ENCODE data around the gene SATB1. TPM values are rescaled to one million over a fixed set of nuclear protein-coding genes. Genes with fewer than 3 reads are reported as not detected.

Gene SATB1
- total RNA-seq, 1 experiment from 2014 or later = 2.7 TPM

DNA sequence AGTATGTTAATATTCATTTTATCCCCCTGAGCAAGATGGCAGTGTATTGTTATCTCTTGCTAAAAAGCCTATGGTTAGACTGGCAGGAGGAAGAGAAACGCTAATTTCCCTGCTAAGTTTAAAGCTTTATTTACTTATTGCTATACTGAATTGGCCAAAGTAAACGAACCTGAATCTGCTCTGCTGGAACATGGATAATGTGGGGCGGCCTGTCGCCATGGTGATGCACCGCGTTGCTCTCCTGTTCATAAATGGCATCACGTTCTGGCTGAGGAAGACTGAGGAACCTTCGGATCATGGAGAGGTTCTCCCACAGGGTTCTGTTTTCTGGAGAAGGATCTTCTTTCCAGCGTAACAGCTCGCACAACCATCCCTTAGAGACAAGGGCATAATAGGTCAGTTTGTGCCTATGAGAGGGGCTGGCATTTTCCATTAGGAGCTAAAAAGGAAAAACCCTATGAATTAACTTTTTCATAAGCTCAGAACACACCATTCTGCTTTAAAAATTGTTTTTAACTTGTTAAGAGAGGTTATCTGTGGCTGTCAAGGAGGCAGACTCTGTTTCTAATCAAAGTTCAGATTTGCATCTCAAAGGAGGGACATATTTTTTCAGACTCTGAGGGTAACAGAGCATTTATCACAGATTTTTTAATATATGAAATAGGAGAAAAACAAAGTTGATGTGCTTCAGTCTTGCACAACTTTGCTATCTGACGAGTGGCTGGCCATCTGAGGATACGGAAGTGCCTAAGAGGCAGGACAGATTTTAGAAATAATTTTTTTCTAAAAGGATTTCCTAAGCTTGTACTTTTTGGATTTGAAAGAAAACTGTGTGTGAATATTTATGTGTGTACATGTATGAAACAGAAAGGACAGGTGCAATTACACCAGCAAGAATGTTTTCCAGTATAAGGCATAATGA is 73.1 kb downstream of the SATB1 start:
- no peaks in the 10 kb centered on the region for H3K79me2 ChIP-seq (ENCODE audit: insufficient read depth, low read length)
- no peaks in the 10 kb centered on the region for H4K20me1 ChIP-seq (ENCODE audit: insufficient read depth)
- no peak overlapping the region for H3K4me3 ChIP-seq (replicated peaks in 1 of 2; ENCODE audit: low read depth in 1 of 2, low read length in 2 of 2)
- no TSS peak for BruUV-seq (replicated peaks)
- ChIA-PET POLR2A (no interaction called here), CTCF (no interaction called here), RAD21 (ENCODE audit: low non-redundant PET in 1 of 2, low total read pairs in 2 of 2, uncharacterized antibody in 2 of 2, unreplicated experiment in 2 of 2) (no interaction called here)
- TF ChIP-seq SRF (IDR thresholded peaks at IDR 0.05; ENCODE audit: low read depth) = no peak
- no peaks in the 10 kb centered on the region for H3K9me2 ChIP-seq (ENCODE audit: insufficient read depth)
- no peaks in the 10 kb centered on the region for H3K27me3 ChIP-seq (ENCODE audit: insufficient read depth, low read length)
- H3K9me3 ChIP-seq (ENCODE audit: control insufficient read depth in 1 of 2, insufficient read depth in 1 of 2, low read depth in 1 of 2, low read length in 2 of 2) = no peaks in the 10 kb centered on the region
- H3K27ac ChIP-seq (ENCODE audit: low read depth, low read length) = no peak overlapping the region
- ATAC-seq (no peak), DNase-seq (ENCODE audit: low read depth, low spot score) (no peak)
- no peak overlapping the region for H2AFZ ChIP-seq (ENCODE audit: low read depth, low read length, poor library complexity, severe bottlenecking)
- no peak overlapping the region for H3K4me2 ChIP-seq (ENCODE audit: low read length)
- H3K4me1 ChIP-seq (ENCODE audit: control insufficient read depth in 1 of 2, insufficient read depth in 2 of 2, low read length in 2 of 2) = no peaks in the 10 kb centered on the region
- H3K9ac ChIP-seq (ENCODE audit: low read length) = no peak overlapping the region
- no peaks in the 10 kb centered on the region for H3K36me3 ChIP-seq (ENCODE audit: control insufficient read depth in 1 of 2, insufficient read depth in 2 of 2, low read length in 2 of 2)
- intact Hi-C loops (cut with micrococcal nuclease) = no loop called here

DNA sequence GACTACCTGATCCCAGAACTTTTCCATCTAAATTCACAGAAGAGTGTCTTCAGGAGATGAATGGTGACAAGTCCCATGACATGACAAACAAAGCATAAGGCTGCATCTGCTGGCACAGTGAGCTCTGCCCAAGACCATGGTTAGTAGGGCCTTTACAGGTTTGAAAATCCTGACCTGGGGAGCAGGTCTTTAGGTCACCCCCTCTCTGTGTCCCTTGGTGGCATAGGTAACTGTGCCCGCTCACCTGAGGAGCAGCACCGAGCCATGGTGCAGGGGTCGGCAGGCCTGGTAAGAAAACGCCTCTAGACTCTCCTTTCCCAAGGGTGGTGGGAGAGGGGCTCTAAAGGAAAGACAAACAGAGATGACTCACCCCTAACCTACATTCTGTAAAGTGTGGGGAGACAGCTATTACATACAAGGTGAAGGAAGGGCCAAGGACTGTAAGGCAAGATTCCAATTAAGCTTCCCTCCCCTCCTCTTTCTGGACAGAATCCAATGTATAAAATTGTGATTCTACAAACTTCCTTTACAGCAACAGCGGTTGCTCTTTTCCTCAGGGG is 74.0 kb downstream of the SATB1 start:
- ChIA-PET RAD21 (ENCODE audit: low non-redundant PET in 1 of 2, low total read pairs in 2 of 2, uncharacterized antibody in 2 of 2, unreplicated experiment in 2 of 2) (no interaction called here), CTCF (interaction anchor here (1.0 kb wide), 1 partner anchor 9 kb away, joined by 5 read pairs; no protein-coding TSS in a partner anchor), POLR2A (no interaction called here)
- no peak overlapping the region for H3K9ac ChIP-seq (ENCODE audit: low read length)
- no peak overlapping the region for H2AFZ ChIP-seq (ENCODE audit: low read depth, low read length, poor library complexity, severe bottlenecking)
- H3K4me2 ChIP-seq (ENCODE audit: low read length) = no peak overlapping the region
- no peaks in the 10 kb centered on the region for H3K4me1 ChIP-seq (ENCODE audit: control insufficient read depth in 1 of 2, insufficient read depth in 2 of 2, low read length in 2 of 2)
- H3K9me3 ChIP-seq (ENCODE audit: control insufficient read depth in 1 of 2, insufficient read depth in 1 of 2, low read depth in 1 of 2, low read length in 2 of 2) = no peaks in the 10 kb centered on the region
- no peak overlapping the region for H3K4me3 ChIP-seq (replicated peaks in 1 of 2; ENCODE audit: low read depth in 1 of 2, low read length in 2 of 2)
- BruUV-seq (replicated peaks) = no TSS peak
- no peaks in the 10 kb centered on the region for H3K79me2 ChIP-seq (ENCODE audit: insufficient read depth, low read length)
- TF ChIP-seq SP1 (IDR thresholded peaks at IDR 0.05; ENCODE audit: low read depth) (no peak), CBX3 (IDR thresholded peaks at IDR 0.05; ENCODE audit: low read depth) (no peak), RAD21 (IDR thresholded peaks at IDR 0.05; ENCODE audit: low read depth) (no peak), YY1 (IDR thresholded peaks at IDR 0.05; ENCODE audit: extremely low read depth, insufficient replicate concordance, low read depth, low read length) (no peak), ZNF274 (IDR thresholded peaks at IDR 0.05; ENCODE audit: low read depth, low read length) (no peak), CEBPB (IDR thresholded peaks at IDR 0.05; ENCODE audit: low read depth) (no peak), POLR2A (IDR thresholded peaks at IDR 0.05; ENCODE audit: borderline replicate concordance, extremely low read depth, insufficient read depth, insufficient read length) (no peak), TCF7L2 (IDR thresholded peaks at IDR 0.05; ENCODE audit: borderline replicate concordance, extremely low read depth, insufficient read depth, insufficient read length) (no peak), EZH2phosphoT487 (IDR thresholded peaks at IDR 0.05; ENCODE audit: borderline replicate concordance) (no peak), EZH2 (IDR thresholded peaks at IDR 0.05) (no peak), POLR2AphosphoS5 (IDR thresholded peaks at IDR 0.05; ENCODE audit: low read depth, low read length) (no peak), EGR1 (IDR thresholded peaks at IDR 0.05; ENCODE audit: low read depth) (no peak)
- TF ChIP-seq, protein P1, sequence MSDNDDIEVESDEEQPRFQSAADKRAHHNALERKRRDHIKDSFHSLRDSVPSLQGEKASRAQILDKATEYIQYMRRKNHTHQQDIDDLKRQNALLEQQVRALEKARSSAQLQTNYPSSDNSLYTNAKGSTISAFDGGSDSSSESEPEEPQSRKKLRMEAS (IDR thresholded peaks at IDR 0.05) = no peak
- TF ChIP-seq, protein P2, sequence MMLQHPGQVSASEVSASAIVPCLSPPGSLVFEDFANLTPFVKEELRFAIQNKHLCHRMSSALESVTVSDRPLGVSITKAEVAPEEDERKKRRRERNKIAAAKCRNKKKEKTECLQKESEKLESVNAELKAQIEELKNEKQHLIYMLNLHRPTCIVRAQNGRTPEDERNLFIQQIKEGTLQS (IDR thresholded peaks at IDR 0.05) = no peak
- TF ChIP-seq, protein P3, sequence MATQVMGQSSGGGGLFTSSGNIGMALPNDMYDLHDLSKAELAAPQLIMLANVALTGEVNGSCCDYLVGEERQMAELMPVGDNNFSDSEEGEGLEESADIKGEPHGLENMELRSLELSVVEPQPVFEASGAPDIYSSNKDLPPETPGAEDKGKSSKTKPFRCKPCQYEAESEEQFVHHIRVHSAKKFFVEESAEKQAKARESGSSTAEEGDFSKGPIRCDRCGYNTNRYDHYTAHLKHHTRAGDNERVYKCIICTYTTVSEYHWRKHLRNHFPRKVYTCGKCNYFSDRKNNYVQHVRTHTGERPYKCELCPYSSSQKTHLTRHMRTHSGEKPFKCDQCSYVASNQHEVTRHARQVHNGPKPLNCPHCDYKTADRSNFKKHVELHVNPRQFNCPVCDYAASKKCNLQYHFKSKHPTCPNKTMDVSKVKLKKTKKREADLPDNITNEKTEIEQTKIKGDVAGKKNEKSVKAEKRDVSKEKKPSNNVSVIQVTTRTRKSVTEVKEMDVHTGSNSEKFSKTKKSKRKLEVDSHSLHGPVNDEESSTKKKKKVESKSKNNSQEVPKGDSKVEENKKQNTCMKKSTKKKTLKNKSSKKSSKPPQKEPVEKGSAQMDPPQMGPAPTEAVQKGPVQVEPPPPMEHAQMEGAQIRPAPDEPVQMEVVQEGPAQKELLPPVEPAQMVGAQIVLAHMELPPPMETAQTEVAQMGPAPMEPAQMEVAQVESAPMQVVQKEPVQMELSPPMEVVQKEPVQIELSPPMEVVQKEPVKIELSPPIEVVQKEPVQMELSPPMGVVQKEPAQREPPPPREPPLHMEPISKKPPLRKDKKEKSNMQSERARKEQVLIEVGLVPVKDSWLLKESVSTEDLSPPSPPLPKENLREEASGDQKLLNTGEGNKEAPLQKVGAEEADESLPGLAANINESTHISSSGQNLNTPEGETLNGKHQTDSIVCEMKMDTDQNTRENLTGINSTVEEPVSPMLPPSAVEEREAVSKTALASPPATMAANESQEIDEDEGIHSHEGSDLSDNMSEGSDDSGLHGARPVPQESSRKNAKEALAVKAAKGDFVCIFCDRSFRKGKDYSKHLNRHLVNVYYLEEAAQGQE (IDR thresholded peaks at IDR 0.05; ENCODE audit: low read depth) = no peak
- no peak for DNase-seq (ENCODE audit: low read depth, low spot score)
- H3K27me3 ChIP-seq (ENCODE audit: insufficient read depth, low read length) = no peaks in the 10 kb centered on the region
- H4K20me1 ChIP-seq (ENCODE audit: insufficient read depth) = no peaks in the 10 kb centered on the region
- H3K9me2 ChIP-seq (ENCODE audit: insufficient read depth) = no peaks in the 10 kb centered on the region
- intact Hi-C loops (cut with micrococcal nuclease) = no loop called here
- H3K27ac ChIP-seq (ENCODE audit: low read depth, low read length) = no peak overlapping the region
- no peaks in the 10 kb centered on the region for H3K36me3 ChIP-seq (ENCODE audit: control insufficient read depth in 1 of 2, insufficient read depth in 2 of 2, low read length in 2 of 2)
- ATAC-seq = no peak
